ENCODE results near the gene ENO1.

- no peak for TF ChIP-seq CTCF (IDR thresholded peaks at IDR 0.05)
- no peak for TF ChIP-seq POLR2A (IDR thresholded peaks at IDR 0.05)
Measured at GRCh38 chr1:8860738-8861516, 17.6 kb downstream of the ENO1 start.
